ENCODE results near the gene PI4KB.

Gene PI4KB

DNA sequence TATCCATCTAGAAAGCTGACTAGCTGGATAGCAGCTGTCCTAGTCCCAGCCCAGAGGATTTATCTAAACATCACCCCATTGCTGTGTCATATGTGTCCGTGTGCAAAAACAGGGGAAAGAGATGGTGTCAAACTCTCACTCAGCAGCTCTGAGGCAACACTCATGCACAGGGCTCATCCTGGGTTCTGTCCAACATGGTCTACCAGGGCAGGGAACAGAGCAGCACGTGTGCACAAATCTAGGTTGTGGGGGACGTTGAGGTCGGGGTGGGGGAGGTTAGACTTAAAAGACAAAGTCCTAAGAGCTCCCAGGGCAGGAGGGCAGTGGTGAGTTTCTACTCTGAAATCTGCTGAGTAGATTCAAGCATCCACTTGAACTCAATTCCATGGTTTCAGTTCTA lies 16.2 kb downstream of the PI4KB start:
- TF ChIP-seq, protein P1, sequence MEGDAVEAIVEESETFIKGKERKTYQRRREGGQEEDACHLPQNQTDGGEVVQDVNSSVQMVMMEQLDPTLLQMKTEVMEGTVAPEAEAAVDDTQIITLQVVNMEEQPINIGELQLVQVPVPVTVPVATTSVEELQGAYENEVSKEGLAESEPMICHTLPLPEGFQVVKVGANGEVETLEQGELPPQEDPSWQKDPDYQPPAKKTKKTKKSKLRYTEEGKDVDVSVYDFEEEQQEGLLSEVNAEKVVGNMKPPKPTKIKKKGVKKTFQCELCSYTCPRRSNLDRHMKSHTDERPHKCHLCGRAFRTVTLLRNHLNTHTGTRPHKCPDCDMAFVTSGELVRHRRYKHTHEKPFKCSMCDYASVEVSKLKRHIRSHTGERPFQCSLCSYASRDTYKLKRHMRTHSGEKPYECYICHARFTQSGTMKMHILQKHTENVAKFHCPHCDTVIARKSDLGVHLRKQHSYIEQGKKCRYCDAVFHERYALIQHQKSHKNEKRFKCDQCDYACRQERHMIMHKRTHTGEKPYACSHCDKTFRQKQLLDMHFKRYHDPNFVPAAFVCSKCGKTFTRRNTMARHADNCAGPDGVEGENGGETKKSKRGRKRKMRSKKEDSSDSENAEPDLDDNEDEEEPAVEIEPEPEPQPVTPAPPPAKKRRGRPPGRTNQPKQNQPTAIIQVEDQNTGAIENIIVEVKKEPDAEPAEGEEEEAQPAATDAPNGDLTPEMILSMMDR (IDR thresholded peaks at IDR 0.05; ENCODE audit: insufficient read depth, low read depth, low read length, missing control alignments): no peak
- H3K4me3 ChIP-seq (ENCODE audit: low read length): no peak overlapping the region
- no peak for DNase-seq (ENCODE audit: low read depth)

DNA sequence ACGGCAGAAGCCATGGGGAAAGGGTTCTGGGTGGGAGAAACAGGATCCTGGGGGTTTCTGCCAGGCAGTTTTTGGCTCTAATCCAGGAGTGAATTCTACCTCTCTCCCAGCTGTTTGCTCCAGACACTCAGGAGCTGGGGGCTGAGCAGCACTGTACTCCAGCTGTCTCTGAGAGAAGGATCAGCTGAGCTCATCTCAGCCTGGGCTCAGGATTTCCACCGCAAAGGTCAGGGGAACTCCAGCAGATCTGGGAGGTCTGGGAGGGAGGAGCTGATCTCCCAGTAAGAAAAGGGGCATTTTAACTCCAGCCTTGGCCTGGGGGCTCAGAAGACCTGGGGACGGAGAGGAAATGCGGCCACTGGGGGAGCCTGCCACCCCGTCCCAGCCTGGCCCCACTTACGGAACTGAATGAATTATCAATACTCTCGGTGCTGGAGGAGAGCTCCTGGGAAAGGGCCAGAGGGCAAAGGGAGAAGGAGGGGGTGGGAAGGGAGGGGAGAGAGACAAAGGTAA lies 17.3 kb downstream of the PI4KB start:
- TF ChIP-seq, protein P1 (IDR thresholded peaks at IDR 0.05; ENCODE audit: insufficient read depth, low read depth, low read length, missing control alignments): no peak
- no peak for DNase-seq (ENCODE audit: low read depth)
- H3K4me3 ChIP-seq (ENCODE audit: low read length): no peak overlapping the region

DNA sequence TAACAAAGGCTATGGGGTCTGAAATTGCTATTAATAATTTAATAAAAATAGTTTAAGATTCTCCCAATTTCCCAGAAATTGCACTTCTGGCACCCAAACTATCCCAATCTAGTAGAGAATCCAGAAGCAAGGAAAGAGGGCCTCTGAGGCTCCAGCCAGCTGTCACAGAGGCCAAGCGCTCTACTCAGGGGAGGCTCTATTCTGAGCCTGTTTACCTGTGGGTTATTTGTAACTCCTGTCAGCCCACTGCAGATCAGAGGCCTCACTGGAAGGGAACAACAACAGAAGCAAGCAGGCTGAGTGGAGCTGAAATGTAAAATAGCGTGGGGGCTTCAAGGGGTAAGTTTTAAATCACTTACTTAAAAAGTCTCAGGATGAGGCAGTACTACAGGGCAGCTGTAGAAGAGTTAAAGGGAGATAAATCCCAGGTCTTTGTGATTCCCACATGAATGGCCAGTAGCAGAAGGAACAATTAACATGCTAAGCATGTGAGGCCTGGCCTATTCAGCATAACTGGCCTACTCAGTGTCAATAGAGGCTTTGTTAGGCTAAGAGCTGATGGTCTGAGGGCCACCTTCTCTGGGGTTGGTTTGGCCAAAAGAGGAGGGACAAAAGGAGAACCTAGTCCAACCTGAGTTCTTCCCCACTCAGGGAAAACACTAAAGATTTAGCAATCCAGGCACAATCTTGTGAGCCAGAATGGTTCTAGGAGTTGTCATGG lies 32.3 kb downstream of the PI4KB start:
- TF ChIP-seq, protein P1 (IDR thresholded peaks at IDR 0.05; ENCODE audit: insufficient read depth, low read depth, low read length, missing control alignments): no peak
- no peak overlapping the region for H3K4me3 ChIP-seq (ENCODE audit: low read length)
- no peak for DNase-seq (ENCODE audit: low read depth)

DNA sequence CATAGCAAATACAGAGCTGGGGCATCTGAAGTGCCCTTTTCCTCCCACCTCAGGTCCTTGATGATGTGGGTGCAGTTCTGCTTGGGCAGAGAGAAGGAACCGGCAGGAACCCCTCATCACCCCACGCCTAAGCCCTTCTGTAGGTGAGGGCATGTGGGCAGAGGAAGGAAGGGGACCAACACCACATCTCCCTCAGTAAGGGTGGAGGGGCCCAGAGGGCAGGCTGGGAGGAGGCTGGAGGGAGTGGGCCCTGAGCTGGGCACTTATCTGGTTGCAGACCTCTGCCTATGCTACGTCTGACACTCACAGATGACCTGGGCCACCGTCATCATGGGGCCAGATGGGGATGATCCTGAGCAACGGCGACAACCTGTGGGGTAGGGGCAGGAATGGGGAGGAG lies 34.1 kb downstream of the PI4KB start:
- TF ChIP-seq, protein P1 (IDR thresholded peaks at IDR 0.05; ENCODE audit: insufficient read depth, low read depth, low read length, missing control alignments): no peak
- DNase-seq (ENCODE audit: low read depth): no peak
- no peak overlapping the region for H3K4me3 ChIP-seq (ENCODE audit: low read length)

DNA sequence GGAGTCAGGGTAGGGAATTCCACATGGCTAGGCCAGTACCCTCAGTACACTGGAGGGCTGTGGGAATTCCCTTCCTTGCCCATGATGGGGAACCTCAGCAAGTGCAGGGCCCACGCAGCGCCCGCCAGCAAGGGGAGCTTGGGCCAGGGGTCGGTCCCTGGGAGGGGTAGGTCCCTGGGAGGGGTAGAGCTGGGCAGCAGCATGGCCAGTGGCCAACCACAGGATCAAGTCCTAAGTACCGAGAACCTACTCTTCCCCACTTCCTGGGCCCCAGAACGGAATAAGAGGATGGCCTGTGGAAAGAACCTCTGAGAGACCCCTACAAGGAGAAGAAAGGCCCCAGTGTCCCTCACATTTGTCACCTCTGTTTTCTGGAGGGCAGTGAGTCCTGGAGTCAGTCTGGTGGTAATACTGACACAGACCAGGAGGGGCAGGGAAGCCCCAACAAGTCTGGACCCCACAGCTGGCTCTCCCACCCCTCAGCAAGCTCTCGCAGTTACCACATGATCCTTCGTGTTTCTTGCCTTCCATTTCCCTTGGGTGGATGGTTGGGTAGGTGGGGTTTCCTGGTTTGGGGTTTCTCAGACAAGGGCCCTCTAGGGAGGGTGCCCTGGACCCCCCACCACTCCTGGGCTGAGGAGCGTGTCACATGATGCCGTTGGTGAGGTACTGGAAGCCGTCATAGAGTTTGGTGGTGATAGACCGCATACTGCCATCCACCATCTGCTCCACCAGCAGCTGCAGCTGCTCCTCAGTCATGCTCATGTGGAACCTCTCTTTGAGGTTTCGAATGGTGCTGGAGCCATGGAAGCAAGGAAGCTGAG lies 34.8 kb downstream of the PI4KB start:
- no peak for DNase-seq (ENCODE audit: low read depth)
- H3K4me3 ChIP-seq (ENCODE audit: low read length): no peak overlapping the region
- TF ChIP-seq, protein P1 (IDR thresholded peaks at IDR 0.05; ENCODE audit: insufficient read depth, low read depth, low read length, missing control alignments): peak; percentile 10

DNA sequence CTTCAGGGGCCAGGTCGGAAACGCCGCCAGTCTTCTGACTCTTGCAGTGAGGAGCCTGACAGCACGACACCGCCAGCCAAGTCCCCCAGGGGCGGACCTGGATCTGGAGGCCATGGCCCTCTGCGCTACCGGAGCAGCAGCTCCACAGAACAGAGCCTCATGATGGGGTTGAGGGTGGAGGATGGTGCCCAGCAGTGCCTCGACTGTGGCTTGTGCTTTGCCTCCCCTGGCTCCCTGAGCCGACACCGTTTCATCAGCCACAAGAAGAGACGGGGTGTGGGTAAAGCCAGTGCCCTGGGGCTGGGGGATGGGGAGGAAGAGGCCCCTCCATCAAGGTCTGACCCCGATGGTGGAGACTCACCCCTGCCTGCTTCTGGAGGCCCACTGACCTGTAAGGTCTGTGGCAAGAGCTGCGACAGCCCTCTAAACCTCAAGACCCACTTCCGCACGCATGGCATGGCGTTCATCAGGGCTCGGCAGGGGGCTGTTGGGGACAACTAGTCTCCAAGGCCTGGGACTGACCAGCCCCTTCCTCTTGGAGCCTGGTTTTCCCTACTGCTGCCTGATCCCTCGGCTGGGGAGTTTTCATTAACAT lies 36.4 kb downstream of the PI4KB start:
- TF ChIP-seq, protein P1 (IDR thresholded peaks at IDR 0.05; ENCODE audit: insufficient read depth, low read depth, low read length, missing control alignments): no peak
- no peak for DNase-seq (ENCODE audit: low read depth)
- no peak overlapping the region for H3K4me3 ChIP-seq (ENCODE audit: low read length)
